T47D (cell line): ENCODE measurements around the gene MPV17L2.
A peak's percentile ranks its signal among the peaks of the same experiment; 100 is the strongest.
"Not testable (repeated sequence)": the region's sequence is repeated elsewhere in the genome, so short reads cannot be mapped to it uniquely, and the experiment has no call there.

ENCODE experiments used
- DNase-seq, 2 experiments: peaks; one replicate each; pipeline versions ENCODE4 v3.0.0 to v3.0.0-alpha.2; 2011 to 2012; ENCODE audit warnings: low read depth in 1 of 2, low spot score in 1 of 2
- JUND ChIP-seq: IDR thresholded peaks from 2 replicates; pipeline ENCODE4 v1.6.1; 2012; ENCODE audit warnings: low read depth
- in situ Hi-C: cut with HindIII; loops from 2 replicates; pipeline ENCODE4 v1.10.0; 2016; ENCODE audit warnings: low sequenced_read_pairs, low pct_unique_long_range_greater_than_20kb

Gene MPV17L2

GRCh38 chr19:18155095-18156087, 37.6 kb upstream of the MPV17L2 start:
- in situ Hi-C loops = no loop called here
- no peak for DNase-seq
- no peak for TF ChIP-seq JUND

GRCh38 chr19:18156268-18156667, 36.8 kb upstream of the MPV17L2 start:
- no peak for DNase-seq
- in situ Hi-C loops = no loop called here
- TF ChIP-seq JUND = no peak

- no peak for TF ChIP-seq JUND
- in situ Hi-C loops = no loop called here
These were observed 36.1 kb upstream of the MPV17L2 start for GRCh38 chr19:18156841-18157464.

GRCh38 chr19:18157465-18158063, 35.5 kb upstream of the MPV17L2 start:
- in situ Hi-C loops = no loop called here
- no peak for DNase-seq
- no peak for TF ChIP-seq JUND

More at GRCh38 chr19:18156841-18157464, 36.1 kb upstream of the MPV17L2 start:
- DNase-seq = no peak

GRCh38 chr19:18158467-18158866, 34.6 kb upstream of the MPV17L2 start:
- DNase-seq = no peak
- no peak for TF ChIP-seq JUND
- in situ Hi-C loops = no loop called here

GRCh38 chr19:18159059-18159616, 33.9 kb upstream of the MPV17L2 start:
- in situ Hi-C loops = not testable (repeated sequence)

GRCh38 chr19:18159810-18160209, 33.2 kb upstream of the MPV17L2 start:
- no peak for DNase-seq
- in situ Hi-C loops = no loop called here
- TF ChIP-seq JUND = no peak

More at GRCh38 chr19:18159059-18159616, 33.9 kb upstream of the MPV17L2 start:
- DNase-seq = not testable (repeated sequence)

- no peak for DNase-seq
- in situ Hi-C loops = no loop called here
- no peak for TF ChIP-seq JUND
These were observed 32.5 kb upstream of the MPV17L2 start for GRCh38 chr19:18160493-18160970.

GRCh38 chr19:18160971-18161635, 31.9 kb upstream of the MPV17L2 start:
- in situ Hi-C loops = no loop called here
- DNase-seq = peak; percentile 76 to 82
- TF ChIP-seq JUND = no peak

GRCh38 chr19:18161636-18162002, 31.4 kb upstream of the MPV17L2 start:
- no peak for TF ChIP-seq JUND
- in situ Hi-C loops = no loop called here
- no peak for DNase-seq

GRCh38 chr19:18164072-18164471, 28.9 kb upstream of the MPV17L2 start:
- no peak for DNase-seq
- TF ChIP-seq JUND = no peak
- in situ Hi-C loops = no loop called here
